ENCODE data around the gene FAM131C.
A peak's percentile ranks its signal among the peaks of the same experiment; 100 is the strongest.

Gene FAM131C

DNA sequence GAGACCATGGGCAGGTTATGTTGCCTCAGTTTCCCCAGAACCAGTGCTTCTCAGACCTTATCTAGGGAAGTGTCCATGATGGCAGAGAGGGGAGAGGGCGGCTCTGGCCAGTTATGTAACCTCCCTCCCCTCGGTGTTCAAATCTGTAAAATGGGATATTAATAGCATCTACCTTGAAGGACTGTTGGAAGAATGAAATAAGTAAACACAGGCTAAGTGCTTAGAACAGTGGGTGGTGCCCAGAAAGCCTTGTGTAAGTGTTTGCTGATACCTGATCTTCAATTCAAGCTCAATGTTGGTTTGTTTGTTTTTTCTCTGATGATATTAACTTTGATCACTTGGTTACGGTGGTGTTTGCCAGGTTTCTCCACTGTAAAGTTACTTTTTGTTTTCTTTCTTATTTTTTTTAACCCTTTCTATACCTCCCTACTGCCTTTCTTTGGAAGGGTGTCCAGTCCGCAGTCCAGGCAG is 47.5 kb upstream of the FAM131C start (continued):
- TF ChIP-seq ZNF211 (tag by site-specific recombination; IDR thresholded peaks at IDR 0.05; ENCODE audit: low read depth) (no peak), YY2 (tag by site-specific recombination; IDR thresholded peaks at IDR 0.05) (no peak), ZBTB21 (tag by site-specific recombination; IDR thresholded peaks at IDR 0.05) (peak; percentile 61; the same call in 1 of the 2 replicates), ZNF521 (tag by site-specific recombination; IDR thresholded peaks at IDR 0.05) (no peak), ZFP3 (tag by site-specific recombination; IDR thresholded peaks at IDR 0.05; ENCODE audit: low read depth) (no peak), ZNF37A (tag by site-specific recombination; IDR thresholded peaks at IDR 0.05) (no peak), ZNF76 (tag by site-specific recombination; IDR thresholded peaks at IDR 0.05; ENCODE audit: borderline replicate concordance, low read depth) (no peak), TCF7L2 (IDR thresholded peaks at IDR 0.05; ENCODE audit: borderline replicate concordance, low read depth, low read length) (peak; percentile 64; the same call in 1 of the 2 replicates), ZNF2 (tag by site-specific recombination; IDR thresholded peaks at IDR 0.05) (no peak; the same call in 1 of the 2 replicates), ZNF121 (tag by site-specific recombination; IDR thresholded peaks at IDR 0.05) (no peak), ZNF132 (tag by site-specific recombination; IDR thresholded peaks at IDR 0.05; ENCODE audit: borderline replicate concordance) (no peak), ZNF501 (tag by site-specific recombination; IDR thresholded peaks at IDR 0.05) (no peak), ZNF114 (tag by site-specific recombination; IDR thresholded peaks at IDR 0.05) (no peak), GLIS2 (tag by site-specific recombination; IDR thresholded peaks at IDR 0.05) (no peak), ZNF155 (tag by site-specific recombination; IDR thresholded peaks at IDR 0.05) (no peak), ZNF157 (tag by site-specific recombination; IDR thresholded peaks at IDR 0.05) (no peak), KLF16 (tag by site-specific recombination; IDR thresholded peaks at IDR 0.05) (no peak), ZNF777 (tag by site-specific recombination; IDR thresholded peaks at IDR 0.05; ENCODE audit: borderline replicate concordance) (no peak), ZBTB8A (tag by site-specific recombination; IDR thresholded peaks at IDR 0.05) (peak; percentile 65), ZNF600 (tag by site-specific recombination; IDR thresholded peaks at IDR 0.05) (no peak; the same call in 1 of the 2 replicates)
- TF ChIP-seq, protein P1, sequence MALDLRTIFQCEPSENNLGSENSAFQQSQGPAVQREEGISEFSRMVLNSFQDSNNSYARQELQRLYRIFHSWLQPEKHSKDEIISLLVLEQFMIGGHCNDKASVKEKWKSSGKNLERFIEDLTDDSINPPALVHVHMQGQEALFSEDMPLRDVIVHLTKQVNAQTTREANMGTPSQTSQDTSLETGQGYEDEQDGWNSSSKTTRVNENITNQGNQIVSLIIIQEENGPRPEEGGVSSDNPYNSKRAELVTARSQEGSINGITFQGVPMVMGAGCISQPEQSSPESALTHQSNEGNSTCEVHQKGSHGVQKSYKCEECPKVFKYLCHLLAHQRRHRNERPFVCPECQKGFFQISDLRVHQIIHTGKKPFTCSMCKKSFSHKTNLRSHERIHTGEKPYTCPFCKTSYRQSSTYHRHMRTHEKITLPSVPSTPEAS (tag by site-specific recombination; IDR thresholded peaks at IDR 0.05), result no peak; the same call in 1 of the 2 replicates
- TF ChIP-seq, protein P2, sequence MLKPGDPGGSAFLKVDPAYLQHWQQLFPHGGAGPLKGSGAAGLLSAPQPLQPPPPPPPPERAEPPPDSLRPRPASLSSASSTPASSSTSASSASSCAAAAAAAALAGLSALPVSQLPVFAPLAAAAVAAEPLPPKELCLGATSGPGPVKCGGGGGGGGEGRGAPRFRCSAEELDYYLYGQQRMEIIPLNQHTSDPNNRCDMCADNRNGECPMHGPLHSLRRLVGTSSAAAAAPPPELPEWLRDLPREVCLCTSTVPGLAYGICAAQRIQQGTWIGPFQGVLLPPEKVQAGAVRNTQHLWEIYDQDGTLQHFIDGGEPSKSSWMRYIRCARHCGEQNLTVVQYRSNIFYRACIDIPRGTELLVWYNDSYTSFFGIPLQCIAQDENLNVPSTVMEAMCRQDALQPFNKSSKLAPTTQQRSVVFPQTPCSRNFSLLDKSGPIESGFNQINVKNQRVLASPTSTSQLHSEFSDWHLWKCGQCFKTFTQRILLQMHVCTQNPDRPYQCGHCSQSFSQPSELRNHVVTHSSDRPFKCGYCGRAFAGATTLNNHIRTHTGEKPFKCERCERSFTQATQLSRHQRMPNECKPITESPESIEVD (tag by site-specific recombination; IDR thresholded peaks at IDR 0.05), result peak; percentile 96
- TF ChIP-seq, protein P3, sequence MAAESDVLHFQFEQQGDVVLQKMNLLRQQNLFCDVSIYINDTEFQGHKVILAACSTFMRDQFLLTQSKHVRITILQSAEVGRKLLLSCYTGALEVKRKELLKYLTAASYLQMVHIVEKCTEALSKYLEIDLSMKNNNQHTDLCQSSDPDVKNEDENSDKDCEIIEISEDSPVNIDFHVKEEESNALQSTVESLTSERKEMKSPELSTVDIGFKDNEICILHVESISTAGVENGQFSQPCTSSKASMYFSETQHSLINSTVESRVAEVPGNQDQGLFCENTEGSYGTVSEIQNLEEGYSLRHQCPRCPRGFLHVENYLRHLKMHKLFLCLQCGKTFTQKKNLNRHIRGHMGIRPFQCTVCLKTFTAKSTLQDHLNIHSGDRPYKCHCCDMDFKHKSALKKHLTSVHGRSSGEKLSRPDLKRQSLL (tag by site-specific recombination; IDR thresholded peaks at IDR 0.05), result peak; percentile 81
- TF ChIP-seq, protein P4, sequence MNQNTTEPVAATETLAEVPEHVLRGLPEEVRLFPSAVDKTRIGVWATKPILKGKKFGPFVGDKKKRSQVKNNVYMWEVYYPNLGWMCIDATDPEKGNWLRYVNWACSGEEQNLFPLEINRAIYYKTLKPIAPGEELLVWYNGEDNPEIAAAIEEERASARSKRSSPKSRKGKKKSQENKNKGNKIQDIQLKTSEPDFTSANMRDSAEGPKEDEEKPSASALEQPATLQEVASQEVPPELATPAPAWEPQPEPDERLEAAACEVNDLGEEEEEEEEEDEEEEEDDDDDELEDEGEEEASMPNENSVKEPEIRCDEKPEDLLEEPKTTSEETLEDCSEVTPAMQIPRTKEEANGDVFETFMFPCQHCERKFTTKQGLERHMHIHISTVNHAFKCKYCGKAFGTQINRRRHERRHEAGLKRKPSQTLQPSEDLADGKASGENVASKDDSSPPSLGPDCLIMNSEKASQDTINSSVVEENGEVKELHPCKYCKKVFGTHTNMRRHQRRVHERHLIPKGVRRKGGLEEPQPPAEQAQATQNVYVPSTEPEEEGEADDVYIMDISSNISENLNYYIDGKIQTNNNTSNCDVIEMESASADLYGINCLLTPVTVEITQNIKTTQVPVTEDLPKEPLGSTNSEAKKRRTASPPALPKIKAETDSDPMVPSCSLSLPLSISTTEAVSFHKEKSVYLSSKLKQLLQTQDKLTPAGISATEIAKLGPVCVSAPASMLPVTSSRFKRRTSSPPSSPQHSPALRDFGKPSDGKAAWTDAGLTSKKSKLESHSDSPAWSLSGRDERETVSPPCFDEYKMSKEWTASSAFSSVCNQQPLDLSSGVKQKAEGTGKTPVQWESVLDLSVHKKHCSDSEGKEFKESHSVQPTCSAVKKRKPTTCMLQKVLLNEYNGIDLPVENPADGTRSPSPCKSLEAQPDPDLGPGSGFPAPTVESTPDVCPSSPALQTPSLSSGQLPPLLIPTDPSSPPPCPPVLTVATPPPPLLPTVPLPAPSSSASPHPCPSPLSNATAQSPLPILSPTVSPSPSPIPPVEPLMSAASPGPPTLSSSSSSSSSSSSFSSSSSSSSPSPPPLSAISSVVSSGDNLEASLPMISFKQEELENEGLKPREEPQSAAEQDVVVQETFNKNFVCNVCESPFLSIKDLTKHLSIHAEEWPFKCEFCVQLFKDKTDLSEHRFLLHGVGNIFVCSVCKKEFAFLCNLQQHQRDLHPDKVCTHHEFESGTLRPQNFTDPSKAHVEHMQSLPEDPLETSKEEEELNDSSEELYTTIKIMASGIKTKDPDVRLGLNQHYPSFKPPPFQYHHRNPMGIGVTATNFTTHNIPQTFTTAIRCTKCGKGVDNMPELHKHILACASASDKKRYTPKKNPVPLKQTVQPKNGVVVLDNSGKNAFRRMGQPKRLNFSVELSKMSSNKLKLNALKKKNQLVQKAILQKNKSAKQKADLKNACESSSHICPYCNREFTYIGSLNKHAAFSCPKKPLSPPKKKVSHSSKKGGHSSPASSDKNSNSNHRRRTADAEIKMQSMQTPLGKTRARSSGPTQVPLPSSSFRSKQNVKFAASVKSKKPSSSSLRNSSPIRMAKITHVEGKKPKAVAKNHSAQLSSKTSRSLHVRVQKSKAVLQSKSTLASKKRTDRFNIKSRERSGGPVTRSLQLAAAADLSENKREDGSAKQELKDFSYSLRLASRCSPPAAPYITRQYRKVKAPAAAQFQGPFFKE (tag by site-specific recombination; IDR thresholded peaks at IDR 0.05; ENCODE audit: borderline replicate concordance), result no peak
- TF ChIP-seq, protein P5, sequence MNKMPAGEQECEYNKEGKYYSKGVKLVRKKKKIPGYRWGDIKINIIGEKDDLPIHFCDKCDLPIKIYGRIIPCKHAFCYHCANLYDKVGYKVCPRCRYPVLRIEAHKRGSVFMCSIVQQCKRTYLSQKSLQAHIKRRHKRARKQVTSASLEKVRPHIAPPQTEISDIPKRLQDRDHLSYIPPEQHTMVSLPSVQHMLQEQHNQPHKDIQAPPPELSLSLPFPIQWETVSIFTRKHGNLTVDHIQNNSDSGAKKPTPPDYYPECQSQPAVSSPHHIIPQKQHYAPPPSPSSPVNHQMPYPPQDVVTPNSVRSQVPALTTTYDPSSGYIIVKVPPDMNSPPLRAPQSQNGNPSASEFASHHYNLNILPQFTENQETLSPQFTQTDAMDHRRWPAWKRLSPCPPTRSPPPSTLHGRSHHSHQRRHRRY (tag by site-specific recombination; IDR thresholded peaks at IDR 0.05), result no peak
- TF ChIP-seq, protein P6, sequence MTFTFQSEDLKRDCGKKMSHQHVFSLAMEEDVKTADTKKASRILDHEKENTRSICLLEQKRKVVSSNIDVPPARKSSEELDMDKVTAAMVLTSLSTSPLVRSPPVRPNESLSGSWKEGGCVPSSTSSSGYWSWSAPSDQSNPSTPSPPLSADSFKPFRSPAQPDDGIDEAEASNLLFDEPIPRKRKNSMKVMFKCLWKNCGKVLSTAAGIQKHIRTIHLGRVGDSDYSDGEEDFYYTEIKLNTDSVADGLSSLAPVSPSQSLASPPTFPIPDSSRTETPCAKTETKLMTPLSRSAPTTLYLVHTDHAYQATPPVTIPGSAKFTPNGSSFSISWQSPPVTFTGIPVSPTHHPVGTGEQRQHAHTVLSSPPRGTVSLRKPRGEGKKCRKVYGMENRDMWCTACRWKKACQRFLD (tag by site-specific recombination; IDR thresholded peaks at IDR 0.05), result no peak
- TF ChIP-seq, protein P7, sequence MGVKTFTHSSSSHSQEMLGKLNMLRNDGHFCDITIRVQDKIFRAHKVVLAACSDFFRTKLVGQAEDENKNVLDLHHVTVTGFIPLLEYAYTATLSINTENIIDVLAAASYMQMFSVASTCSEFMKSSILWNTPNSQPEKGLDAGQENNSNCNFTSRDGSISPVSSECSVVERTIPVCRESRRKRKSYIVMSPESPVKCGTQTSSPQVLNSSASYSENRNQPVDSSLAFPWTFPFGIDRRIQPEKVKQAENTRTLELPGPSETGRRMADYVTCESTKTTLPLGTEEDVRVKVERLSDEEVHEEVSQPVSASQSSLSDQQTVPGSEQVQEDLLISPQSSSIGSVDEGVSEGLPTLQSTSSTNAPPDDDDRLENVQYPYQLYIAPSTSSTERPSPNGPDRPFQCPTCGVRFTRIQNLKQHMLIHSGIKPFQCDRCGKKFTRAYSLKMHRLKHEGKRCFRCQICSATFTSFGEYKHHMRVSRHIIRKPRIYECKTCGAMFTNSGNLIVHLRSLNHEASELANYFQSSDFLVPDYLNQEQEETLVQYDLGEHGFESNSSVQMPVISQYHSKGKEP (tag by site-specific recombination; IDR thresholded peaks at IDR 0.05), result peak; percentile 85
